Endothelial cell of umbilical vein (primary cell): ENCODE results near the gene ARL6IP4. TPM values are rescaled to one million over a fixed set of nuclear protein-coding genes. Genes with fewer than 3 reads are reported as not detected.

ENCODE experiments used
- BruUV-seq: library from RNA; stranded (reverse); fragments of 400-500 nt; replicated peaks from 2 replicates; lab custom pipeline; 2021; lab: Mats Ljungman, UMichigan
- CTCF ChIA-PET: fragments of 300-600, 350-600 bp; sonication (Branson Sonifier 250); formaldehyde crosslinking; loops from one replicate; lab custom pipeline; 2021; ENCODE audit warnings: antibody characterized with exemption, inconsistent platforms; lab: Charles Lee
- POLR2A ChIA-PET: fragments of 300-600, 350-600 bp; sonication (Branson Sonifier 250); formaldehyde crosslinking; loops from one replicate; lab custom pipeline; 2021; ENCODE audit warnings: antibody characterized with exemption, inconsistent platforms; lab: Charles Lee
- DNase-seq: peaks from one replicate; pipeline ENCODE4 v3.0.0-alpha.2; 2011; ENCODE audit warnings: low read depth, low spot score
- FAIRE-seq: peaks from 2 replicates; lab custom pipeline; 2011; peaks lifted over from hg19 to GRCh38; lab: Jason Lieb, UNC
- H2AFZ ChIP-seq: 2 replicates; pipeline ENCODE4 v1.6.0; 2012; ENCODE audit warnings: low read depth, low read length, control low read depth, inconsistent platforms
- H3K27ac ChIP-seq: 2 replicates; pipeline ENCODE4 v1.5.1; 2011; ENCODE audit warnings: low read depth, mild to moderate bottlenecking, control low read depth, low read length, moderate library complexity; ENCODE audit not compliant: insufficient read depth
- H3K27me3 ChIP-seq, 2 experiments: 2 replicates each; pipeline versions ENCODE4 v1.6.0 to v1.6.1; 2011; ENCODE audit warnings: low read length in 2 of 2, mixed read lengths in 1 of 2; ENCODE audit not compliant: control insufficient read depth in 2 of 2, insufficient read depth in 2 of 2
- H3K36me3 ChIP-seq, 2 experiments: 2 replicates in 1 of 2; 3 replicates in 1 of 2; pipeline ENCODE4 v1.5.1; 2011; ENCODE audit warnings: low read length in 2 of 2, mild to moderate bottlenecking in 1 of 2, moderate library complexity in 1 of 2; ENCODE audit not compliant: control insufficient read depth in 2 of 2, insufficient read depth in 2 of 2; ENCODE audit errors: extremely low read depth in 1 of 2
- H3K4me1 ChIP-seq: 3 replicates; pipeline ENCODE4 v1.5.1; 2011; ENCODE audit warnings: mild to moderate bottlenecking, low read length; ENCODE audit not compliant: control insufficient read depth, insufficient read depth; ENCODE audit errors: extremely low read depth
- H3K4me2 ChIP-seq: 2 replicates; pipeline ENCODE4 v1.6.1; 2011; ENCODE audit warnings: low read length, control low read depth, mixed read lengths; ENCODE audit not compliant: insufficient read depth
- H3K4me3 ChIP-seq, 3 experiments: fragments of 200-600 bp in 1 of 3; sonication (generic), shearing (Covaris generic) in 1 of 3; replicated peaks in 1 of 3; 2 replicates each; pipeline ENCODE4 v1.5.1; 2011 to 2016; ENCODE audit warnings: control low read depth in 3 of 3, low read length in 3 of 3, mild to moderate bottlenecking in 2 of 3, inconsistent platforms in 1 of 3, low read depth in 1 of 3, moderate library complexity in 1 of 3; ENCODE audit not compliant: insufficient read depth in 1 of 3
- H3K79me2 ChIP-seq: 2 replicates; pipeline ENCODE4 v1.6.0; 2012; ENCODE audit warnings: low read length, inconsistent platforms; ENCODE audit not compliant: control insufficient read depth, insufficient read depth
- H3K9ac ChIP-seq: replicated peaks from 2 replicates; pipeline ENCODE3; 2011; ENCODE audit warnings: low read length, control low read depth; ENCODE audit not compliant: insufficient read depth; ENCODE audit errors: extremely low read depth
- H3K9me1 ChIP-seq: replicated peaks from 3 replicates; pipeline ENCODE4 v1.6.0; 2011; ENCODE audit warnings: mild to moderate bottlenecking, low read length; ENCODE audit not compliant: control insufficient read depth, insufficient read depth; ENCODE audit errors: extremely low read depth
- H3K9me3 ChIP-seq: replicated peaks from 2 replicates; pipeline ENCODE4 v1.5.1; 2012; ENCODE audit warnings: low read length, inconsistent platforms; ENCODE audit not compliant: control insufficient read depth, insufficient read depth
- H4K20me1 ChIP-seq: replicated peaks from 2 replicates; pipeline ENCODE3; 2011; ENCODE audit warnings: mild to moderate bottlenecking, low read length; ENCODE audit not compliant: control insufficient read depth, insufficient read depth; ENCODE audit errors: extremely low read depth
- CTCF ChIP-seq, 2 donors: IDR thresholded peaks; 1 replicate in 1 of 2; 2 replicates in 1 of 2; pipeline ENCODE4 v1.5.1; 2011; ENCODE audit warnings: low read length in 2 of 2, mild to moderate bottlenecking in 2 of 2, moderate library complexity in 2 of 2, control low read depth in 1 of 2, inconsistent platforms in 1 of 2, low read depth in 1 of 2; ENCODE audit not compliant: insufficient read depth in 1 of 2; ENCODE audit errors: extremely low read depth in 1 of 2
- EZH2 ChIP-seq: IDR thresholded peaks from 2 replicates; pipeline ENCODE4 v1.6.1; 2012; ENCODE audit warnings: borderline replicate concordance, low read depth, mild to moderate bottlenecking, moderate library complexity, low read length, inconsistent platforms; ENCODE audit not compliant: severe bottlenecking
- FOS ChIP-seq: IDR thresholded peaks from 2 replicates; pipeline ENCODE4 v1.6.1; 2011; ENCODE audit warnings: mild to moderate bottlenecking, low read length, moderate library complexity, borderline replicate concordance; ENCODE audit not compliant: insufficient read depth
- JUN ChIP-seq: IDR thresholded peaks from 2 replicates; pipeline ENCODE4 v1.6.1; 2011; ENCODE audit warnings: borderline replicate concordance, low read depth; ENCODE audit not compliant: insufficient read length, insufficient read depth
- MAX ChIP-seq: IDR thresholded peaks from 2 replicates; pipeline ENCODE4 v1.6.1; 2011; ENCODE audit not compliant: insufficient read depth, insufficient read length
- MYC ChIP-seq: IDR thresholded peaks from one replicate; pipeline ENCODE4 v1.6.1; 2011; ENCODE audit warnings: mild to moderate bottlenecking, low read depth, low read length
- POLR2A ChIP-seq: IDR thresholded peaks from 2 replicates; pipeline ENCODE4 v1.6.1; 2012; ENCODE audit warnings: low read depth, mild to moderate bottlenecking, control low read depth, low read length
- POLR2AphosphoS5 ChIP-seq: IDR thresholded peaks from 2 replicates; pipeline ENCODE4 v1.6.1; 2012; ENCODE audit warnings: low read depth, mild to moderate bottlenecking, control low read depth, low read length, moderate library complexity; ENCODE audit not compliant: insufficient read depth
- dilution Hi-C: fragments of 300-500 bp; cut with MboI; formaldehyde crosslinking; loops from one replicate; pipeline ENCODE4 v1.15.0; 2019; ENCODE audit warnings: low sequenced_read_pairs; ENCODE audit not compliant: extremely low pct_ligation_motif_present
- intact Hi-C: fragments of 100-400 bp; cut with micrococcal nuclease; formaldehyde crosslinking; loops from one replicate; pipeline ENCODE4 v1.10.0; 2022
- polyA plus RNA-seq, 4 experiments: library from polyadenylated mRNA; depleted of rRNA in 3 of 4; stranded (reverse) in 3 of 4; unstranded in 1 of 4; fragments of >200 nt; gene quantifications; 2 replicates each; pipeline versions ENCODE4 v1.2.1 to v1.2.3, GENCODE V29; 2011 to 2012; ENCODE audit warnings: missing spikeins in 1 of 4
- total RNA-seq: library from RNA; stranded (reverse); gene quantifications from 2 replicates; pipeline ENCODE4 v1.2.3, GENCODE V29; 2021

ARL6IP4 gene
- total and polyA plus RNA-seq, 2 donors (not counting 3 experiments of a cell fraction or from before 2014, with no cell fraction given): 193 to 226 TPM

- no peaks in the 10 kb centered on the region for H4K20me1 ChIP-seq
- TF ChIP-seq POLR2A (no peak), MAX (no peak), JUN (no peak), EZH2 (no peak), MYC (no peak), CTCF (IDR thresholded peaks at IDR 0.05; ENCODE audit: extremely low read depth in 1 of 2, insufficient read depth in 1 of 2, low read depth in 1 of 2, low read length in 2 of 2) (peak; percentile 7 to 23), FOS (no peak), POLR2AphosphoS5 (no peak)
- H3K9me1 ChIP-seq: no peaks in the 10 kb centered on the region
- FAIRE-seq: peak; percentile 24
- no peaks in the 10 kb centered on the region for H3K36me3 ChIP-seq
- H3K9ac ChIP-seq: peak overlapping the region; percentile 36
- H3K4me1 ChIP-seq: peaks cover 54% of the 10 kb centered on the region
- H3K4me2 ChIP-seq: no peak overlapping the region
- no peak overlapping the region for H3K4me3 ChIP-seq
- H3K9me3 ChIP-seq: no peaks in the 10 kb centered on the region
- dilution Hi-C loops: no loop called here
- H3K27me3 ChIP-seq: no peaks in the 10 kb centered on the region
- H2AFZ ChIP-seq: peak overlapping the region; percentile 4
- peak; percentile 15 for DNase-seq
- ChIA-PET POLR2A (interaction anchor here (0.7 to 1.3 kb wide), 2 partner anchors 11 to 285 kb away, joined by 5 to 6 read pairs; no protein-coding TSS in a partner anchor), CTCF (interaction anchor here (0.7 to 19.1 kb wide), 16 partner anchors 8 to 309 kb away, joined by 3 to 200 read pairs (median 4); partner anchors contain the start of genes ARL6IP4 and OGFOD2)
- H3K79me2 ChIP-seq: no peaks in the 10 kb centered on the region
- intact Hi-C loops: loop anchor here (1.0 kb wide), 2 partner anchors 11 to 75 kb away; no protein-coding TSS in a partner anchor
- H3K27ac ChIP-seq: peak overlapping the region; percentile 85
- TSS peak; percentile 27 for BruUV-seq
Observed at GRCh38 chr12:122947352-122947792, 33.1 kb upstream of the ARL6IP4 start.
